Endodermal cell (in vitro differentiated cells): Measurements from ENCODE around the gene GTF2A1L. TPM values are rescaled to one million over a fixed set of nuclear protein-coding genes. Genes with fewer than 3 reads are reported as not detected.

ENCODE experiments used
- DNase-seq: peaks from one replicate; pipeline ENCODE4 v3.0.0-alpha.2; 2017
- H3K27ac ChIP-seq: 2 replicates; pipeline ENCODE4 v1.5.1; 2013; ENCODE audit warnings: mild to moderate bottlenecking, low read depth, low read length, moderate library complexity
- H3K27me3 ChIP-seq: 2 replicates; pipeline ENCODE4 v1.6.1; 2013; ENCODE audit warnings: mild to moderate bottlenecking, low read length, moderate library complexity; ENCODE audit not compliant: insufficient read depth, control insufficient read depth, poor library complexity, severe bottlenecking
- H3K36me3 ChIP-seq: 2 replicates; pipeline ENCODE4 v1.7.0; 2013; ENCODE audit warnings: mild to moderate bottlenecking, low read length, moderate library complexity; ENCODE audit not compliant: control insufficient read depth, insufficient read depth
- H3K4me1 ChIP-seq: one replicate; pipeline ENCODE4 v1.7.0; 2013; ENCODE audit warnings: low read length; ENCODE audit not compliant: control insufficient read depth, insufficient read depth
- H3K4me3 ChIP-seq: 2 replicates; pipeline ENCODE4 v1.5.1; 2013; ENCODE audit warnings: mild to moderate bottlenecking, low read length, moderate library complexity
- H3K9ac ChIP-seq: 2 replicates; pipeline ENCODE4 v1.6.1; 2013; ENCODE audit warnings: mild to moderate bottlenecking, low read length, moderate library complexity; ENCODE audit not compliant: poor library complexity, severe bottlenecking; ENCODE audit errors: extremely low read depth
- H3K9me3 ChIP-seq: 2 replicates; pipeline ENCODE4 v1.6.1; 2013; ENCODE audit warnings: mild to moderate bottlenecking, low read length, moderate library complexity; ENCODE audit not compliant: control insufficient read depth
- H3K27ac Mint-ChIP-seq: 2 replicates; pipeline ENCODE4 v1.8.0; 2020; ENCODE audit warnings: mixed read lengths
- H3K27me3 Mint-ChIP-seq: 2 replicates; pipeline ENCODE4 v1.8.0; 2021; ENCODE audit warnings: mild to moderate bottlenecking, mixed read lengths; ENCODE audit not compliant: insufficient read depth
- H3K36me3 Mint-ChIP-seq: 2 replicates; pipeline ENCODE4 v1.8.0; 2020; ENCODE audit warnings: low read depth, mixed read lengths
- H3K4me1 Mint-ChIP-seq: 2 replicates; pipeline ENCODE4 v1.8.0; 2020; ENCODE audit warnings: mixed read lengths
- H3K4me3 Mint-ChIP-seq: 2 replicates; pipeline ENCODE4 v1.8.0; 2020; ENCODE audit warnings: mild to moderate bottlenecking, moderate library complexity, mixed read lengths
- H3K9me3 Mint-ChIP-seq: 2 replicates; pipeline ENCODE4 v1.8.0; 2020; ENCODE audit warnings: mild to moderate bottlenecking, mixed read lengths
- CTCF ChIP-seq: fragments of 200-600 bp; sonication (generic); conservative IDR thresholded peaks from 2 replicates; pipeline ENCODE4 v1.5.0; 2021; ENCODE audit warnings: antibody characterized with exemption, mild to moderate bottlenecking
- WGBS, 2 experiments: methylation state at CpG; one replicate each; pipeline versions ENCODE4 v1.1.5 to v1.1.7; 2013; ENCODE audit warnings: missing lambda C conversion rate in 2 of 2, mixed read lengths in 1 of 2; ENCODE audit not compliant: insufficient coverage in 1 of 2, insufficient read length in 1 of 2; 5-methylcytosine and 5-hydroxymethylcytosine counted together
- long read RNA-seq, 4 experiments: library from polyadenylated mRNA in 2 of 4; library from RNA in 1 of 4; library from capped mRNA in 1 of 4; stranded (forward) in 3 of 4; unstranded in 1 of 4; transcript quantifications; one replicate each; pipeline ENCODE4 v2.0.0, GENCODE V29; 2020 to 2021; ENCODE audit warnings: inconsistent platforms in 1 of 4
- polyA plus RNA-seq, 2 experiments: library from polyadenylated mRNA; stranded (reverse); fragments of 50-300 nt; gene quantifications; one replicate each; pipeline ENCODE4 v1.2.3, GENCODE V29; 2013
- total RNA-seq, 2 donors: library from RNA; stranded (reverse); fragmentation: NEBNext Ultra II Directional in 1 of 2; extraction: Animal tissue kit (Norgen Biotek cat#: 25700) in 1 of 2; gene quantifications; 2 replicates in 1 of 2; 3 replicates in 1 of 2; pipeline ENCODE4 v1.2.1, GENCODE V29; 2021

GTF2A1L gene, protein sequence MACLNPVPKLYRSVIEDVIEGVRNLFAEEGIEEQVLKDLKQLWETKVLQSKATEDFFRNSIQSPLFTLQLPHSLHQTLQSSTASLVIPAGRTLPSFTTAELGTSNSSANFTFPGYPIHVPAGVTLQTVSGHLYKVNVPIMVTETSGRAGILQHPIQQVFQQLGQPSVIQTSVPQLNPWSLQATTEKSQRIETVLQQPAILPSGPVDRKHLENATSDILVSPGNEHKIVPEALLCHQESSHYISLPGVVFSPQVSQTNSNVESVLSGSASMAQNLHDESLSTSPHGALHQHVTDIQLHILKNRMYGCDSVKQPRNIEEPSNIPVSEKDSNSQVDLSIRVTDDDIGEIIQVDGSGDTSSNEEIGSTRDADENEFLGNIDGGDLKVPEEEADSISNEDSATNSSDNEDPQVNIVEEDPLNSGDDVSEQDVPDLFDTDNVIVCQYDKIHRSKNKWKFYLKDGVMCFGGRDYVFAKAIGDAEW
- total RNA-seq: not detected
- polyA plus RNA-seq (2013, experiment 1 of 2): 1.4 TPM
- 1.6 TPM for polyA plus RNA-seq (2013, experiment 2 of 2)
- long read RNA-seq, experiment 1: 0 reads
- long read RNA-seq, experiment 2, partial matches to known transcripts: 1 of 1 reads
- long read RNA-seq, experiment 2, other reads (novel, unspliced or antisense): 0 of 1 reads
- long read RNA-seq, experiment 3: 0 reads
- long read RNA-seq, experiment 4: 0 reads

- H3K27ac Mint-ChIP-seq: no peak within 1 kb of the TSS
- Histone ChIP-seq H3K9ac (no peak within 1 kb of the TSS), H3K9me3 (peaks cover 10% of the 10 kb centered on the region), H3K27ac (no peak within 1 kb of the TSS), H3K4me1 (no peaks in the 10 kb centered on the region), H3K27me3 (no peaks in the 10 kb centered on the region), H3K4me3 (no peak within 1 kb of the TSS), H3K36me3 (no peaks in the 10 kb centered on the region)
- TF ChIP-seq CTCF: no peak
- no peaks in the 10 kb centered on the region for H3K4me1 Mint-ChIP-seq
- H3K9me3 Mint-ChIP-seq: peaks cover 14% of the 10 kb centered on the region
- no peaks in the 10 kb centered on the region for H3K27me3 Mint-ChIP-seq
- H3K36me3 Mint-ChIP-seq: peaks cover 4% of the 10 kb centered on the region
- WGBS, 2 experiments: 93 to 97% methylated on average over 14 to 26 of the region's 26 CpGs
- no peak for DNase-seq
- H3K4me3 Mint-ChIP-seq: no peak within 1 kb of the TSS
These were observed at the start of gene GTF2A1L for GRCh38 chr2:48617618-48618017. TSS of gene GTF2A1L (plus strand) at chr2:48617856. CDS start at chr2:48617875, 19 bp downstream.

DNA sequence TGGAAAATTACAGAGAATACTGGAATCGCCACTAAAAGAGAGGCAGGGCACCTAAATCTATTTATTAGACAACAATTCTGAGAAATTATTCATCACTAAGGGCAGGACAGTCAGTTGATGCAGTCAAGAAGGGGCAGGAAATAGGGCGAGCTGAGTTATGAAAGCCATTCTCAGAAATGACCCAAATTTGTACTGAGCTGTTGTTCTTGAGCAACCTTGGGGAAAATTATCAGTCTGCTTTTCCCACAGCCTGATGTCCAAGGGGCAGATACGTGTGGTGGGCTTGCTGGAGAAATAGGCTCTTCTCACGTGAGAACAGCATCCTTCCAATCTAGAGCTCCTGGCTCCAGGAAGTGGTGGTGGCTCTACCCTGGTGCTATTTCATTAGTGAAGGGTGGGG is 49.1 kb upstream of the GTF2A1L start:
- Histone ChIP-seq H3K4me1 (no peaks in the 10 kb centered on the region), H3K36me3 (no peaks in the 10 kb centered on the region), H3K9ac (no peak overlapping the region), H3K9me3 (no peaks in the 10 kb centered on the region), H3K4me3 (no peak overlapping the region), H3K27ac (no peak overlapping the region), H3K27me3 (no peaks in the 10 kb centered on the region)
- H3K36me3 Mint-ChIP-seq: peaks cover 13% of the 10 kb centered on the region
- WGBS, 2 experiments: 86 to 92% methylated on average over 3 to 4 of the region's 4 CpGs
- H3K9me3 Mint-ChIP-seq: no peaks in the 10 kb centered on the region
- H3K27me3 Mint-ChIP-seq: peaks cover 2% of the 10 kb centered on the region
- no peak for TF ChIP-seq CTCF
- no peak overlapping the region for H3K27ac Mint-ChIP-seq
- H3K4me1 Mint-ChIP-seq: peaks cover 6% of the 10 kb centered on the region
- DNase-seq: no peak
- no peak overlapping the region for H3K4me3 Mint-ChIP-seq

DNA sequence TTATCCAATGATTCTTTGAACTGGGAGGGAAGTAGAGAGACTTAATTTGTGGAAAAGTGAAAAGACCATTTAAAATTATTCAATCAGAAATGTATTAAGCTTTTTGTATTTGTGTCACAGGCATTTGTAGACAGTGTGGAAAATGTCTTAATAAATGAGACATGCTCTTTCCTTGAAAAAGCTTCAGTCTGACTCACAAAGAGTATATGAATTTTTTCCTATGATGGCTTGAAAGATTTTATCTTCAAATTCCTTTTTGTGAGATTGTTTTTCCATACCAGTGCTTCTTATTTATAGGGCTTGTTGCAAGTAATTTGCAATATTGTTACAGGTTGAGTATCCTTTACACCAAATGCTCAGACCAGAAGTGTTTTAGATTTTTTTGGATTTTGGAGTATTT is 48.2 kb upstream of the GTF2A1L start:
- Histone ChIP-seq H3K9ac (no peak overlapping the region), H3K4me1 (no peaks in the 10 kb centered on the region), H3K27ac (no peak overlapping the region), H3K4me3 (no peak overlapping the region), H3K36me3 (no peaks in the 10 kb centered on the region), H3K27me3 (no peaks in the 10 kb centered on the region), H3K9me3 (no peaks in the 10 kb centered on the region)
- no peak for TF ChIP-seq CTCF
- no peaks in the 10 kb centered on the region for H3K9me3 Mint-ChIP-seq
- H3K4me1 Mint-ChIP-seq: peaks cover 6% of the 10 kb centered on the region
- peaks cover 12% of the 10 kb centered on the region for H3K36me3 Mint-ChIP-seq
- H3K4me3 Mint-ChIP-seq: no peak overlapping the region
- H3K27ac Mint-ChIP-seq: no peak overlapping the region
- DNase-seq: no peak
- H3K27me3 Mint-ChIP-seq: no peaks in the 10 kb centered on the region
